Thyroid gland (tissue), 4 donors: Measurements from ENCODE around the gene CCDC197. TPM values are rescaled to one million over a fixed set of nuclear protein-coding genes. Genes with fewer than 3 reads are reported as not detected.

Experiments used
- DNase-seq, 2 donors: peaks; one replicate each; pipeline ENCODE4 v3.0.0-alpha.2; 2019
- H3K27ac ChIP-seq, 3 donors: fragments of 200-600 bp; sonication (generic); 1 replicate in 2 of 3; 2 replicates in 1 of 3; pipeline ENCODE4 v1.5.1; 2016 to 2019; ENCODE audit warnings: mild to moderate bottlenecking in 1 of 3, moderate library complexity in 1 of 3
- H3K27me3 ChIP-seq: fragments of 200-600 bp; sonication (generic); one replicate; pipeline ENCODE4 v1.5.1; 2019
- H3K36me3 ChIP-seq, 2 donors: fragments of 200-600 bp; sonication (generic); one replicate each; pipeline ENCODE4 v1.5.1; 2016 to 2019
- H3K4me1 ChIP-seq, 2 donors: fragments of 200-600 bp; sonication (generic); one replicate each; pipeline ENCODE4 v1.5.1; 2017 to 2019
- H3K4me3 ChIP-seq, 3 donors: fragments of 200-600 bp; sonication (generic); replicated peaks in 1 of 3; 1 replicate in 2 of 3; 2 replicates in 1 of 3; pipeline ENCODE4 v1.5.1; 2016; ENCODE audit warnings: mild to moderate bottlenecking in 1 of 3
- H3K9me3 ChIP-seq: fragments of 200-600 bp; sonication (generic); one replicate; pipeline ENCODE4 v1.5.1; 2017
- CTCF ChIP-seq, 6 experiments: fragments of 200-600 bp in 3 of 6; fragments of 450-650 bp in 3 of 6; sonication (generic) in 3 of 6; IDR thresholded peaks; one replicate each; pipeline ENCODE4 v1.5.1; 2016 to 2019; ENCODE audit warnings: antibody characterized with exemption in 6 of 6, mild to moderate bottlenecking in 2 of 6, inconsistent platforms in 1 of 6, moderate library complexity in 1 of 6
- POLR2A ChIP-seq, 2 donors: fragments of 450-650 bp; IDR thresholded peaks; one replicate each; pipeline ENCODE4 v1.6.1; 2017; ENCODE audit warnings: antibody characterized with exemption in 2 of 2, mild to moderate bottlenecking in 2 of 2, moderate library complexity in 1 of 2
- WGBS, 2 donors: methylation state at CpG; one replicate each; pipeline ENCODE4 v1.1.5; 2017; 5-methylcytosine and 5-hydroxymethylcytosine counted together
- intact Hi-C: fragments of 100-400 bp; cut with DNase I; formaldehyde crosslinking; loops from one replicate; pipeline ENCODE4 v1.15.1; 2023
- total RNA-seq, 4 donors: library from RNA; depleted of rRNA; stranded (reverse); fragments of >200 nt; gene quantifications; one replicate each; pipeline ENCODE4 v1.2.3, GENCODE V29; 2016

Gene CCDC197
- total RNA-seq, 4 donors from 2014 or later: not detected

DNA sequence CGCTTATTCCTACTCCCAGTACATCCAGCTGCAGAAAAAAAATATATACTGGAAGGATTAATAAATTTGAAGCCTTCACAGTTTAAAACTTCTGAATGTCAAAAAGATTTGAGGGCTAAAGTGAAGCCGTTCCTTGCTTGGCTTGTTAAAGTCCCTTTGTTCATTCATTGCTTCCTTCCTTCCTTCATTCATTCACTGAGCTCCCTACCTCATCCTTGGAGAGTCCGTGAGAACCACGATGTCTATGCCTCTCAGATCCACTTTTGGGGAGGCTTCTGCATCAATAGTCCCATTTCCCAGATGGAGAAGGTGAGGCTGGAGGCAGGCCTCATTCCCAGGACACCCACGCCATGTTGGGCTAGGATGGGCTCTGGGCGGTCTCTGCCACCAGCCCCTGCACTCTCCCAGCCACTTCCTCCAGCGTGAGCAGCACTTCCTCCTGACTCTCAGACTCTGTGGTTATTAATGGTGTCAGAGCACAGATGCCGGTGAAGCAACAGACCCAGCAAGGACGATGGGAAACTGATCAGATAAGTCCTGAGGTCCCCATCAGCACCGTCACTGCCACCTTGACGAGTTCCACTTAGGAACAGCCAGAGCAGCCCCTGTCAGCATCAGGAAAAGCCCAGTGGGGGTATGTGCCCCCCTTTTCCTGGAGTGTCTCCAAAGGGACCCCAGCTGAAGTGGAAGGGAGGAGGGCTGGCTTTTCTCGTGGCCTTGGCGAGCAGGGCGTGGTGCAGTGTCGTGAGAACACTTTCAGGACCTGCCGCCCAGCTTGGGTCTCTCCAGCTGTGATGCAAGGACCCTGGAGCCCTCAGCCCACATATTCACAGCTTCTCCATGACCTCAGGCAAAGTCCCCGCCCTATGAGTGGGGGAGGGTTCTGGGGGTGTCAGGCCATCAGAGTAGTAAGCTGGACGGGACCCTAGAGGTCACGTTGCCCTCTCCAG is 41.9 kb upstream of the CCDC197 start:
- Histone ChIP-seq H3K4me1 (peaks cover 0 to 4% of the 10 kb centered on the region in 2 donors), H3K4me3 (no peak overlapping the region), H3K27ac (no peak overlapping the region), H3K27me3 (no peaks in the 10 kb centered on the region), H3K36me3 (no peaks in the 10 kb centered on the region), H3K9me3 (no peaks in the 10 kb centered on the region)
- WGBS, 2 donors: 62 to 68% methylated on average over 14 to 19 of the region's 19 CpGs
- TF ChIP-seq POLR2A (IDR thresholded peaks at IDR 0.05) (no peak), CTCF (IDR thresholded peaks at IDR 0.05) (no peak)
- intact Hi-C loops: no loop called here
- DNase-seq: no peak

DNA sequence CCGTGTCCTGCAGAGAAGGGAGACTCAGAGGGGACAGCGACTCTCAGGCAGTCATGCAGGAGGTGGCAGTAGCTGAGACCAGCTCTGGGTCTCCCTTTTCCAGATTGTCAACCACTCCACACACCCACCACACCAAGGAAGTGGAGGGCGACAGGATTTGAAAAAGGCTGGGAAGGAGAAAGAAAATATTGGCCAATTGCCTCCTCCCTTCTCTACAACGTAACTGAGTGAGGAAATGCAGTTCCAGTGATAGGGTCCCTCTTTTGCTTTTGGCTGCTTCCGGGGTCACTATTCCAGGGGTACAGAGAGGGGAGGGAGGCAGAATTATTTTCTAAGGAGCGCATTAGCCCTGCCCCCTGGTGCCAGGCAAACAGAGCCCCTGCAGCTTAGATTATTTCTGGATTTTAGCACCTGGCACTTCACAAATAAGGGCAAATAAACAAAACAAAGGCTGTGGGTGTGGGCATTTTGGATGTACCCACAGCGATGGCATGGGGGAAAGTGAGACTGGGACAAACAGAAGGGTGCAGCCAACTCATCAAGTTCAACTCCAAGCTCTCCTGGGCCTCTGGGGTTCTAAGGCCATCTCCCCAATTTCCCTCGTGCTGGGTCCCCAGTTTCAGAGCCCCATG is 41.1 kb upstream of the CCDC197 start:
- no peak overlapping the region for H3K27ac ChIP-seq
- H3K9me3 ChIP-seq: no peaks in the 10 kb centered on the region
- DNase-seq: no peak
- no peaks in the 10 kb centered on the region for H3K27me3 ChIP-seq
- 66% methylated on average over 8 of the region's 8 CpGs for WGBS, 2 donors
- TF ChIP-seq POLR2A (IDR thresholded peaks at IDR 0.05): no peak
- no peak for TF ChIP-seq CTCF (IDR thresholded peaks at IDR 0.05)
- no peaks in the 10 kb centered on the region for H3K36me3 ChIP-seq
- intact Hi-C loops: no loop called here
- H3K4me3 ChIP-seq: no peak overlapping the region
- peaks cover 0 to 4% of the 10 kb centered on the region in 2 donors for H3K4me1 ChIP-seq

- Histone ChIP-seq H3K4me3 (no peak overlapping the region), H3K36me3 (no peaks in the 10 kb centered on the region), H3K9me3 (no peaks in the 10 kb centered on the region), H3K27ac (no peak overlapping the region), H3K27me3 (no peaks in the 10 kb centered on the region), H3K4me1 (peaks cover 0 to 4% of the 10 kb centered on the region in 2 donors)
- intact Hi-C loops: no loop called here
- WGBS, 2 donors: 73% methylated on average over 11 to 12 of the region's 14 CpGs
- TF ChIP-seq POLR2A (IDR thresholded peaks at IDR 0.05) (no peak), CTCF (IDR thresholded peaks at IDR 0.05) (no peak)
- no peak for DNase-seq
These were observed 40.4 kb upstream of the CCDC197 start for GRCh38 chr14:93956514-93957332.

DNA sequence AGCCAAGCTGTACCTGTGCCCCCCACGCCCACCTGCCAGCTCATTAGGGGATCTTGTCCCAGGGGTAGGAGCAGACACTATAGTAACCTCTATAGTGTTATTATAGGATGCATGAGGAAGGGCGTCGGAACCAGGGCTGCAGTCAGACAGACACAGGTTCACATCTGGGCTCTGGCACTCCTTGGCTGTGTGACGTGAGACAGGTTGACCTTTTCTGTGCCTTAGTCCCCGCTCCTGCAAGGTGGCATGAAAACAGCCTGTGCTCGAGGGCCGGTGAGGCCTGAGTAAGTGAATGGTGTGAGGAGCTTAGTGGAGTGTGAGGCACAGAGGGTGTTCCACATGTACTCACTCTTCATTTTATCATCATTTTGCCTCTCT is 39.8 kb upstream of the CCDC197 start:
- TF ChIP-seq POLR2A (IDR thresholded peaks at IDR 0.05) (no peak), CTCF (IDR thresholded peaks at IDR 0.05) (no peak)
- 91 to 96% methylated on average over 7 of the region's 7 CpGs for WGBS, 2 donors
- intact Hi-C loops: no loop called here
- Histone ChIP-seq H3K4me3 (no peak overlapping the region), H3K36me3 (no peaks in the 10 kb centered on the region), H3K27ac (no peak overlapping the region), H3K4me1 (peaks cover 0 to 4% of the 10 kb centered on the region in 2 donors), H3K27me3 (no peaks in the 10 kb centered on the region), H3K9me3 (no peaks in the 10 kb centered on the region)
- DNase-seq: no peak
